Endothelial cell of hepatic sinusoid (primary cell): Measurements from ENCODE around the gene GATAD2A.

ENCODE experiments used
- in situ Hi-C: cut with HindIII; loops from 2 replicates; pipeline ENCODE4 v1.10.0; 2017; ENCODE audit warnings: low sequenced_read_pairs

Gene GATAD2A

DNA sequence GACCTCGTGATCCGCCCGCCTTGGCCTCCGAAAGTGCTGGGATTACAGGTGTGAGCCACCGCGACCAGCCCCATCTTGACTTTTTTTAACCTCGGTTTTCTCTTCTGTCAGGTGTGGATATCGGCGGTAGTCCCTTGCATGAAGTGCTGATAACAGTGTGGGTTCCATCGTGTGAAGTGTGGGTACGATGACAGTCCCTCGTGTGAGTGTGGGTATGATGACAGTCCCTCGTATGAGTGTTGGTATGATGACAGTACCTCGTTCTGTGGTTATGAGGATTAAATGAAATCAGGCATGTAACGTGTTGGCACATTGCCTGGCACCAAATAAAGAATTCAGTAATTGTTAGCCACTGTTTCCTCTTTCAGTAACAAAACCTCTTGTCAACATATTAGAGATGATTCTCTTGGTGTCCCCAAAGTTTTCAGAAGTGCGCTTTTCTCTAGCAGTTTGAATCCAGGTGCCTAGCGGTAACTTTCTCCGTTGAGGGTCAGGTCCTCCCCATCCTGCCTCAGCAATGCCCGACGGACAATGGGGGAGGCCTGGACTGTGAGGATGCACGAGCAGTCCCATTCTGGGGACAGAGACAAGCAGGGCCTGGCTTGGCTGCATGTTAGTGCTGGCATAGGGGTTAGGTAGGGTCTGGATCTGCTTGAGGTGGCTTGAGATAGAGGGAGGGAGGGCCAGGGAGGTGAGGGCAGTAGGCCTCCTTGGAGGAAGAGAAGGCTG, 15.3 kb downstream of the GATAD2A start:
- in situ Hi-C loops, result loop anchor here (5.0 kb wide), 1 partner anchor 37 kb away; no protein-coding TSS in a partner anchor

DNA sequence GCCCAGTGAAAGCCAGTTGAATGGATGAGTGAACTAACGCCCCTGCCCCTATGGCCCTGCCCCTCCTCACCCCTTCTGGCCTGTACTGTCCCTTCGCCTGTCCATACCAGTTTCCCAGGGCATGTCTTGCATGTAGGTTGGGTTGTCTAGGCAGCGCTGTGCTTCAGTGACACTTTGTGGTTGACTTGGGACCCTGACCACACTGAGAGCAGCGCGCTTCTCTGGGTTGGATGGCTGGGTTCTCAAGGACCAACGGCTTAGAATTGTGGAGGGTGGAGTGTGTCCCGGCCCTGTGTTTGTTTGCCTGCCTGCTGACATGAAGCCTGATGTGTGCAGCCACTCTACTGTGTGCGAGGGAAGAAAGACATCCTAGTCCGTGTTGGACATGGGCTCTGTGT, 15.8 kb downstream of the GATAD2A start:
- in situ Hi-C loops, result loop anchor here (5.0 kb wide), 1 partner anchor 36 kb away; no protein-coding TSS in a partner anchor

GRCh38 chr19:19422156-19422555, 16.7 kb downstream of the GATAD2A start:
- in situ Hi-C loops, result loop anchor here (5.0 kb wide), 1 partner anchor 35 kb away; no protein-coding TSS in a partner anchor

- in situ Hi-C loops, result loop anchor here (5.0 kb wide), 1 partner anchor 34 kb away; no protein-coding TSS in a partner anchor
Measured at GRCh38 chr19:19423322-19423721, 17.8 kb downstream of the GATAD2A start.

DNA sequence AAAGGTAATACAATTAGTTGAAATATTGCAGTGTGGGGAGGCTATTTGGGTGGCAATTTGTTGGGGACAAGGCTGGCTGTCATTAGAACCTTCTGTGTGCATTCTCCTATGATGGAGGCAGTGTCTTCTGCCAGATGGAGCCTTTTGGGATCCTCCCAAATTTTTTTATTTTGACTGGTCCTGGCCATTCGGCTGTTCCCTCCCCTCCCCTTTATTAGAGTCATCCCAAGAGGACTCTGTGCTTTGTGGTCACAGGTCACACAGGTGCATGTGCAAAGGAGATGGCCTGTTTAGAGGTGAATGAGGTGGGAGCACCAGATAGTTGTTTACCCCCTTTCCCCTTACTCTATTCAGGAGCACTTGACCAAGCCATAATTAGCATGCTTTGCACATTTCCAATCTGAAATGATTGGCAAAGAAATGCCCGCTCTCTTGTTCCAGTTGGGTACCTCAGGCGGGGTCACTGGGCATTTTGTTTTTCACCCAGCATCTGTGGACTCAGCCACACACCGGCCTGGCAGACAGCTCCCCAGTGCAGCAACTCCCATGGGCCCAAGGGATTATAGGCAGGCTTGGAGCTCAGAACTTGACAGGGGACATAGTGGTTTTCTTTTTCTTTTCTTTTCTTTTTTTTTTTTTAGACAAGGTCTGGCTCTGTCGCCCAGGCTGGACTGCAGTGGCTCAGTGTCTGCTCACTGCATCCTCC, 19.8 kb downstream of the GATAD2A start:
- in situ Hi-C loops, result no loop called here

GRCh38 chr19:19426216-19426615, 20.7 kb downstream of the GATAD2A start:
- in situ Hi-C loops, result no loop called here

DNA sequence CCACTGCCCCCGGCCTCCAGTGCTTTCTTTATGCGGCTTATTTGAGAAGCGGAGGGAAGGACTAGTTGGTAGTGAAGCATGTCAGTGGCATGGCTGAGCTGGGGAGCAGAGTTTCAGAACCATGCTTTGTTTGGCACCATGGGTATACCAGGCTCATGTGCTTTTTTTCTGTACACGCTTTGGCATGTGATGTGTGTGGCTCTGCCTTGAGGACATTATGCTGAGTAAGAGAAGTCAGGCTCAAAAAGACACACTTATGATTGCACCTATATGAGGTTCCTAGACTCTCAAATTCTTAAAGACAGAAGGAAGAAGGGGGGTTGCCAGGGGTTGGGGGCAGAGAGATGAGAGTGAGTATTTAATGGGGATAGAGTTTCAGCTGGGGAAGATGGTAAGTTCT, 21.3 kb downstream of the GATAD2A start:
- in situ Hi-C loops, result no loop called here

- in situ Hi-C loops, result no loop called here
Measured at GRCh38 chr19:19427302-19427701, 21.8 kb downstream of the GATAD2A start.

GRCh38 chr19:19427944-19428343, 22.5 kb downstream of the GATAD2A start:
- in situ Hi-C loops, result no loop called here

- in situ Hi-C loops, result no loop called here
Measured at GRCh38 chr19:19428746-19429145, 23.3 kb downstream of the GATAD2A start.

- in situ Hi-C loops, result no loop called here
Measured at GRCh38 chr19:19429361-19429760, 23.9 kb downstream of the GATAD2A start.

GRCh38 chr19:19432732-19433131, 27.3 kb downstream of the GATAD2A start:
- in situ Hi-C loops, result no loop called here

- in situ Hi-C loops, result no loop called here
Measured at GRCh38 chr19:19433666-19434213, 28.3 kb downstream of the GATAD2A start.

GRCh38 chr19:19434483-19435045, 29.1 kb downstream of the GATAD2A start:
- in situ Hi-C loops, result no loop called here

DNA sequence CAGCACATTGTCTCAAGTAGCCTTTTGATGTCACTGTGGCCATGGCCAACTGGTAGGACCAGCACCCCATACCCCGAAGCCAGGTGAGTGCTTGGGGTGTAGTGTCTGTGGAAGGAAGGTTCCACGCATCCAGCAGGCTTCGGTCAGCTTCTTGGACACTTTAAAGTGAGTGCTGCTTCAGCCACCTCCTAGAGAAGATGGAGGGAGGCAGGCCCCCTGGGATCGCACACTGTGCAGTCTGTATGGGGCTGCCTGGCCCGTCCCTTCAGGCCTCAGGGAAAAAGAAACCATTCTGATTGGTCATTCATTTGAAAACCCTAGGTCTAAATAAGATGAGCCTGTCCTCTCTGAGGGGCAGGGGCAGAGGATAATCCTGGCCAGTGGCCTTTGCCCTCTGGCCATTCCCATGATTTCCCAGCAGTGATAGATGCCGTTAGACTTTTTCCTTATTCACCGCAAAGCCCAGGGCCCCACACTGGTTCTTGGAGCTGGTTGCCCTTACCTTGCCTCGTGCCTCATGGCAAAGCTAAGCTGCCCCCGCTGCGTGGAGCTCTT, 30.7 kb downstream of the GATAD2A start:
- in situ Hi-C loops, result no loop called here

DNA sequence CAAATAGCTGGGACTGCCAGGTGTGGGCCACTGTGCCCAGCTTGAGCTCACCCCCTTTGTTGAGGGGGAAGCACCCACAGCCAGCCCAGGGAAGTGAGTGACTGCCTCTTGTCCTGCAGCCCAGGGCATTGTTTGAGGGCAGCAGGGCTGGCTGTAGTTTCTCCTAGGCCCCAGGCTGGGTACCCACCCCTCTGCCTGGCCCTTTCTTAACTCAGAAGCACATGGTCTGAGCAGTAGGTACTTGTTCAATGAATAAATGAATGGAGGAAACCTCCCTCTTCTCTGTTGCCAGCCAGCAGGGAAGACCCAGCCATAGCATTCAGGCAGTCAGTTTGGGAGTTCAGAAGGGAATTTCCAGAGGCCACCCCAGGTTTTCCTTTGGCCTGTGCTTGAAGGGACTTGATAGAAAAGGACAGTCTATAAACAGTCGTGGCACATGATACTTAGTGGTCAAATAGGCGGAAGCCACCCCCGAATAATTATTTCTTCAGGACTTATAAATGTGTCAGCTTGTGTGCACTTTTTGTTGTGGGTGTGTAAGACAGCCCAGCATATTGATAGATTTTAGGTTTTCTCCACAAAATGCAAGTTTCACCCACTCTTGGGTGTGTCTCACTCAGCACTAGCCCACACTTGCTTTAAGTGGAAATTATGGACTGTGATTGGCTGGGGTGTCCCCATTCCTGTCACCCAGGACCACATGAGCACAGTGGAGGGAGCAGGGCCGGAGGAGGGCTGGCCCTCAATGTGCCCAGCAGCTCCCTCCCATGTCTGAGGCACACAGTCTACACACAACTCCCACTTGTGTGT, 33.1 kb downstream of the GATAD2A start:
- in situ Hi-C loops, result no loop called here

DNA sequence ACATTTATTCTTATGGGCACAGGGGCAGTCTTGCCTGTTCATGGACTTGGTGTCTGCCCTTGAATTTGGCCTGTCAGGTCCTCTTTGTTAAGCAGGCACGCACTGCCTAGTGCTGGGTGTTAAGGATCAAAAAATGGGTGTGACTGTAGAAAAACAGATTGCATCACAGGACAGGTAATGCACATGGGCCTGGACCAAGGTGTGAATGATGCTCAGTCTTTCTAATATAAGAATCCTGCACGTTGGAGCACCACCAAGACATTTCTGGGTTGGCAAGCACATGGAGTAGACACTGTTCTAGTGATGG, 33.7 kb downstream of the GATAD2A start:
- in situ Hi-C loops, result no loop called here

DNA sequence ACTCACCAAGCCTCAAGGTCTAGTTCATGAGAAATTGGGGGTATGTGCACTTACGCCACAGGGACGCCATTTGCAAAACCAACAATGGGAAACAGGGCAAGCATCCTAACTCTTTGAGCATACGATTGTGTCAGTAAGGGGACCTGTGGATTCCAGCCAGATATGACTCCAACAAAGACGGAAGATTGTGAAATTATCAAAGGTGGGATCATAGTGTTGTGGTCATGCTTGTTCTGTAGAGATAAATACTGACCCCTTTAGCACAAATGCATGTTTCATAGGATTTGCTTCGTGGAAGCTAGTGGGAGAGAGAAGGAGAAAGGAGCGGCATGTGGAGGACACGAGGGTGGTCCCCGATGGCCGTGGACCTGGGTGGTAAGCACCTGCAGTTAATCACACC, 37.8 kb downstream of the GATAD2A start:
- in situ Hi-C loops, result no loop called here

DNA sequence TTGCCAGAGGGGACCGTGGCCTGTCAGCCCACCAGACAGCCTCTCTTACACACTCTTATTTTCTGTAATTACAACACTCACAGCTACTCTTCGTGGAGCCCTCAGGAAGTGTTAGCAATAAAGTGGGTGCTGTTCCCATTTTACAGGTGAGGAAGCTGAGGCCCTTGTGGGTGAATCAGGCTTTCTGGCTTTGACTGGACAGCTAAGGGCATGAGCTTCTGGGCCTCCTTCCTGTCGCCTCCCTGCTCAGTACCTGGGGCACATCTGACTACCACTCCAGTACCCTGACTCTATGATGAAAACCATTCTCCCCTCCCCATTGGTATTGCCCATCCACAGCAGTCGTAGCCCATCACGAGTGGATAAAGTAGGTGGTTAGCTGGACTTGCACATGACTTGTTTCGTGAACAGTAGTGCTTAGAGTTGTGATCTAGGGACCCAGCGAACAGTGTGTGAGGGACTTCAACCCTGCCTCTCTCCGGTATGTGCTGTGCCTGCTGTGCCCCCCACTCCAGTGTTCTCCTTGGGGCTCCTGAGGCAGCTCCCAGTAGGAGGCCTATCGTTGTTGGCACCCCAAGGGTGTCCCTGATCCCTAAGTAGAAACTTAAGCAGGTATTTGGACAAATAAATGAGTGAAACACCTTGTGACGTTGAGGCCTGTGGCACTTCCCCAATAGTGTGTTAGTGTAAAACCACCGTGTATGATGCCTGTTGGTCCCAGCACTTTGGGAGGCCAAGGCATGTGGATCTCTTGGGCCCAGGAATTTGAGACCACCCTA, 38.6 kb downstream of the GATAD2A start:
- in situ Hi-C loops, result no loop called here

GRCh38 chr19:19444681-19445155, 39.2 kb downstream of the GATAD2A start:
- in situ Hi-C loops, result no loop called here
